ENCODE results near the gene ARID4B.
A peak's percentile ranks its signal among the peaks of the same experiment; 100 is the strongest.

The ARID4B gene

GRCh38 chr1:235331401-235331800 is 3.4 kb upstream of the ARID4B start:
- peaks cover 14% of the 10 kb centered on the region for H3K36me3 Mint-ChIP-seq (ENCODE audit: low read depth)
- no peaks in the 10 kb centered on the region for H3K27me3 Mint-ChIP-seq (ENCODE audit: low read depth)
- TF ChIP-seq, protein P1, sequence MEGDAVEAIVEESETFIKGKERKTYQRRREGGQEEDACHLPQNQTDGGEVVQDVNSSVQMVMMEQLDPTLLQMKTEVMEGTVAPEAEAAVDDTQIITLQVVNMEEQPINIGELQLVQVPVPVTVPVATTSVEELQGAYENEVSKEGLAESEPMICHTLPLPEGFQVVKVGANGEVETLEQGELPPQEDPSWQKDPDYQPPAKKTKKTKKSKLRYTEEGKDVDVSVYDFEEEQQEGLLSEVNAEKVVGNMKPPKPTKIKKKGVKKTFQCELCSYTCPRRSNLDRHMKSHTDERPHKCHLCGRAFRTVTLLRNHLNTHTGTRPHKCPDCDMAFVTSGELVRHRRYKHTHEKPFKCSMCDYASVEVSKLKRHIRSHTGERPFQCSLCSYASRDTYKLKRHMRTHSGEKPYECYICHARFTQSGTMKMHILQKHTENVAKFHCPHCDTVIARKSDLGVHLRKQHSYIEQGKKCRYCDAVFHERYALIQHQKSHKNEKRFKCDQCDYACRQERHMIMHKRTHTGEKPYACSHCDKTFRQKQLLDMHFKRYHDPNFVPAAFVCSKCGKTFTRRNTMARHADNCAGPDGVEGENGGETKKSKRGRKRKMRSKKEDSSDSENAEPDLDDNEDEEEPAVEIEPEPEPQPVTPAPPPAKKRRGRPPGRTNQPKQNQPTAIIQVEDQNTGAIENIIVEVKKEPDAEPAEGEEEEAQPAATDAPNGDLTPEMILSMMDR (IDR thresholded peaks at IDR 0.05; ENCODE audit: unreplicated experiment in 3 of 3): no peak
- no peaks in the 10 kb centered on the region for H3K9me3 Mint-ChIP-seq
- H3K27ac Mint-ChIP-seq: peak overlapping the region in 1 of 3 experiments; percentile 5
- H3K4me3 Mint-ChIP-seq: no peak overlapping the region
- peaks cover 23% of the 10 kb centered on the region for H3K4me1 Mint-ChIP-seq

DNA sequence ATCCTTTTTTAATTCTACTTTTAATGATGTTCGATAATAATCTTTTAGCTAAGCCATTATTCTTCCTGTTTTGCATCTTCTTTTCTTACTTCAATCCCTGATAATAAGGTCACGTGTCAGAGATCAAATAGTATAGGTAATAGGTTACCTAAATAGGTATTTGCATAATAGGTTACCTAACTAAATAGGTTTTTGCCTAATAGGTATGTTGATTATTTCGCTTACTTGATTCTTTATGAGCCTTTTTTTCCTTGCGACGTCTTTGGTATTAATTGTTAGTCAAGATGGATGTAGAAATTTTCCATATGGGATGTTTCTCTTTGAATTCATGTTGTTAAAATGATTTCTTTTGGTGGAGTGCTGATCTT is 2.9 kb upstream of the ARID4B start:
- Mint-ChIP-seq H3K9me3 (no peaks in the 10 kb centered on the region), H3K4me3 (no peak overlapping the region), H3K4me1 (peaks cover 28% of the 10 kb centered on the region), H3K36me3 (ENCODE audit: low read depth) (peaks cover 14% of the 10 kb centered on the region), H3K27me3 (ENCODE audit: low read depth) (no peaks in the 10 kb centered on the region), H3K27ac (no peak overlapping the region)
- TF ChIP-seq, protein P1 (IDR thresholded peaks at IDR 0.05; ENCODE audit: unreplicated experiment in 3 of 3): no peak

GRCh38 chr1:235329139-235329902 is 1.3 kb upstream of the ARID4B start:
- no peaks in the 10 kb centered on the region for H3K27me3 Mint-ChIP-seq (ENCODE audit: low read depth)
- TF ChIP-seq, protein P1 (IDR thresholded peaks at IDR 0.05; ENCODE audit: unreplicated experiment in 3 of 3): no peak
- no peak overlapping the region for H3K4me3 Mint-ChIP-seq

DNA sequence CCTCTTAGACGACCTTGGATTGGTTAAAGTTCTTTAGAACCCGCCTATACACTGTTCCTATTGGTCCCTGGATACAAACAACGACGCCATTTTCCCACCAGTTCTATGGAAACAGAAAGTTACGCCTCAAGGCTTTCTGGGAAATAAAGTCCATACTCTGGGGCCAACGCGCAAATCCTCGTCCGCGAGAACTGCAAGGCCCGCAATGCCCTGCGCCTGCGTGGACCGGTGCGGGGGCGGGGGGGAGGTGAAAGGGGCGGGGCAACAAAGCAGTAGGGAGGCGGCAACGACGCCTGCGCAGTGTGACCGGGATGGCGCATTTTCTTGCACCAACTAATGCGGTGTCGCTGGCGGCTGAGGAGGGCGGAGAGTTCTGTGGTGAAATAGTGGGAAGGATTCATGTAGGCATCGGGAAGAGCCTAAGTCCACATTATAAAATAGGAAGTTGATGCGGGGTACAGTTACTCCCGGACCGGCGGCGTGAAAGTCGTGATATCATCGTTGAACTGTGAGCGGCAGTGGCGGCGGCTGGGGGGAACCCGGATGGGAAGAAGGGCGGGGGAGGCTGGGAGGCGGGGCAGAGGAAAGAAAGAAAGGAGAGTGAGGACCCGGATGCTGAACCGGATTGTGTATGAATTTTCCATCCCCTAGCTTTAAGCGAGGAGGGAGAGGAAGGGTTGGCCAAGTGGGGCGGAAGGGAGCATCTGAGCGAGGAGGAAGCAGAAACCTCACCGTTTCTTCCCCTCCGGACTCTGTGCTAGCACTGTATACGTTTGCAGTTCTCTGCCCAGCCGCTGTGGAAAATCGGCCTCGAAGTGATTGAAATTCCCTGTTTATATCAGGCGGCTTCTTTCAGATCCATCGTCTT is 526 bp upstream of the ARID4B start, which contains the start of gene GGPS1:
Gene GGPS1 (plus strand): TSS at position 300 of the 868 bp plus-strand sequence. CDS start 6,695 bp downstream, outside the sequence.
- Mint-ChIP-seq H3K27ac (no peak within 1 kb of the TSS), H3K4me3 (no peak within 1 kb of the TSS), H3K36me3 (ENCODE audit: low read depth) (peaks cover 5% of the 10 kb centered on the region), H3K9me3 (no peaks in the 10 kb centered on the region), H3K27me3 (ENCODE audit: low read depth) (no peaks in the 10 kb centered on the region), H3K4me1 (peaks cover 33% of the 10 kb centered on the region)
- TF ChIP-seq, protein P1 (IDR thresholded peaks at IDR 0.05; ENCODE audit: unreplicated experiment in 3 of 3): no peak

More at GRCh38 chr1:235329139-235329902, 1.3 kb upstream of the ARID4B start:
- Mint-ChIP-seq H3K9me3 (no peaks in the 10 kb centered on the region), H3K36me3 (ENCODE audit: low read depth) (peaks cover 10% of the 10 kb centered on the region), H3K4me1 (peaks cover 33% of the 10 kb centered on the region), H3K27ac (no peak overlapping the region)

DNA sequence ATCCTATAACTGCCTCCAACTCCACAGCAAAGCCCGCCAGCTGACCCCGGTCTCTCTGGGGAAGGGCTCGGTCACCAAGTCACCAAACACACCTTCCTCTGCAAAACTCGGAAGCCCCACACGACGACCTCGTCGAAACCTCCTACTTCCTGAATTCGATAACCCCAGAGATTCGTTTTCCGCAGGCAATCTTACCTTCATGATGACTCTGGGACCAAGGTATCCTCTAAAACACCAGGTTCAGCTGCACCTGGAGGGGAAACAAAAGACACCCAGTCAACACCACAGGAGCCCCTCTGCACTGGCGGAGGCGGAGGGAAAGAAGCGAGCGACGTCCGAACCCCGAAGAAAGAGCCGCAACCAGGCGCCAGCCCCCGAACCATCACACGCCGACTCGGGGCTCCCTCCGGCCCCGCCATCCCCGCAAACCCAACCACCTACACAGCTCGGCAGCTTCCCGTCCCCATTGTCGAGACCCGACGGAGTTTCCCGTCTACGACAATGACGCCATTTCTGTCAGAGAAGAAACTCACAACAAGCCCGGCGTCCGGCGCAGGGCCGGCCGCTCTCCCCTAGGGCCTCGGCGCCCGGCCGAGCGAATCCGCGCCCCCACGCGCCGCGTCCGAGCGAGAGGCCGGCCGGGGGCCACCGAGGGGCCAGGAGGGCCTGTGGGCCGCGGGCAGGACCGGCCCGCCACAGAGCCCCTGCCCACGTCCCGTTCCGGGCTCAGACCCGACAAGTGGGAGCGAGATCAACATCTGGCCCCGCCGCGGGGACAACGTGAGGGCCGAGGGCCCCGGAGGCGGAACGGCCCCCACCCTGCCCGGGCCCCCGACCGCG is 1.0 kb downstream of the ARID4B start:
- Mint-ChIP-seq H3K4me1 (peaks cover 28% of the 10 kb centered on the region), H3K27ac (peak overlapping the region; percentile 83 to 94 (median 88)), H3K9me3 (no peaks in the 10 kb centered on the region), H3K4me3 (peak overlapping the region; percentile 95 to 98 (median 96)), H3K36me3 (ENCODE audit: low read depth) (peaks cover 12% of the 10 kb centered on the region), H3K27me3 (ENCODE audit: low read depth) (no peaks in the 10 kb centered on the region)
- TF ChIP-seq, protein P1 (IDR thresholded peaks at IDR 0.05; ENCODE audit: unreplicated experiment in 3 of 3): no peak

Measured in nephron (organoid).